GM19035 (cell line): ENCODE data around the gene TMPRSS4.

Experiments
- ATAC-seq: cut with Tn5 transposase; IDR thresholded peaks from one replicate; pipeline ENCODE4 v1.9.1; 2021; ENCODE audit not compliant: unreplicated experiment

TMPRSS4 gene

GRCh38 chr11:118102721-118103261 is 25.9 kb downstream of the TMPRSS4 start:
- ATAC-seq = no peak

GRCh38 chr11:118104491-118104890 is 27.6 kb downstream of the TMPRSS4 start:
- no peak for ATAC-seq

GRCh38 chr11:118105657-118106305 is 28.9 kb downstream of the TMPRSS4 start:
- no peak for ATAC-seq

GRCh38 chr11:118106789-118107335 is 30.0 kb downstream of the TMPRSS4 start:
- ATAC-seq = no peak

- ATAC-seq = no peak
Measured at GRCh38 chr11:118108513-118108912, 31.6 kb downstream of the TMPRSS4 start.

- no peak for ATAC-seq
Measured at GRCh38 chr11:118109231-118109630, 32.4 kb downstream of the TMPRSS4 start.

GRCh38 chr11:118111019-118111743 is 34.3 kb downstream of the TMPRSS4 start:
- ATAC-seq = no peak

- ATAC-seq = no peak
Measured at GRCh38 chr11:118111744-118112035, 34.8 kb downstream of the TMPRSS4 start.

GRCh38 chr11:118112711-118113430 is 36.0 kb downstream of the TMPRSS4 start:
- no peak for ATAC-seq

GRCh38 chr11:118114266-118114665 is 37.4 kb downstream of the TMPRSS4 start:
- ATAC-seq = no peak

GRCh38 chr11:118115048-118115447 is 38.2 kb downstream of the TMPRSS4 start:
- ATAC-seq = no peak

- ATAC-seq = no peak
Measured at GRCh38 chr11:118117790-118118601, 41.1 kb downstream of the TMPRSS4 start.

- no peak for ATAC-seq
Measured at GRCh38 chr11:118120793-118121192, 43.9 kb downstream of the TMPRSS4 start.

GRCh38 chr11:118124929-118125535 is 48.2 kb downstream of the TMPRSS4 start:
- no peak for ATAC-seq

GRCh38 chr11:118126082-118126838 is 49.4 kb downstream of the TMPRSS4 start:
- no peak for ATAC-seq

- ATAC-seq = no peak
Measured at GRCh38 chr11:118128310-118128709, 51.4 kb downstream of the TMPRSS4 start.

- ATAC-seq = no peak
Measured at GRCh38 chr11:118128721-118129470, 52.0 kb downstream of the TMPRSS4 start.

GRCh38 chr11:118129471-118130172 is 52.7 kb downstream of the TMPRSS4 start:
- ATAC-seq = no peak
